GM21737 (cell line): Measurements from ENCODE around the gene LMO1.

Experiments used
- ATAC-seq: cut with Tn5 transposase; IDR thresholded peaks from one replicate; pipeline ENCODE4 v1.9.1; 2021; ENCODE audit warnings: mild to moderate bottlenecking, moderate library complexity; ENCODE audit not compliant: unreplicated experiment

The LMO1 gene

DNA sequence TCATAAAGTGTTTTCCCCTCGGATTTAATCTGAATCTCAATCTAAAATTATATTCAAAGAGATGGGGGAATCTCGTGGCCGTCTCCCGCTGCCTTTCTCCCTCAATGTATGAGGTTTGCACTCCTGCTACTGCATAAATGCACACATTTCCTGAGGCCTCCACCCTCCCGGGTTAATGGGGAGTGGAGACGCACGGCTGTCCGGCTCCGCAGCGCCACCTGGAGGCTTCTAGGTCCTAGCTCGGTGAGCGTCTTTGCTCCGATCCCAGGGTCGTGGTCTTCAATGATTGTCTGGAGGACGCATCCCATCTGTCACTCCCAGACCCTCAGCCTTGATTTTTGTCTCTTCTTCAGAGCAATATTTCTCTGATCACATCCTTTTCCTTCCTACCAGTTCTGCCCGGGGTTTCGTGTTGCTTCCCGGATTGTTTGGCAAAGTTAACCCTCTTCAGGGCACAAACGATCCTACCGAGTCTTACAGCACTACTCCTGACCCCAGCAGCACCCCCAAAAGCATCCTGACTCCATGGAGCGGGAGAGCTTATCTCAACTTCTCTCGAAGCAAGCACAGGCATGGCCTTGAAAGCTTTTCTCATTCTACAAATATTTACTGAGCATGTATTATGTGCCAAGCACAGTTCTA, at the start of gene LMO1:
TSS of gene LMO1 (minus strand) at position 110 of the 642 bp plus-strand sequence. CDS start 516 bp downstream, outside the sequence.
- peak; percentile 67 for ATAC-seq

GRCh38 chr11:8312986-8313385, 49.3 kb upstream of the LMO1 start:
- no peak for ATAC-seq

- no peak for ATAC-seq
These were observed 47.7 kb upstream of the LMO1 start for GRCh38 chr11:8311366-8311765.

DNA sequence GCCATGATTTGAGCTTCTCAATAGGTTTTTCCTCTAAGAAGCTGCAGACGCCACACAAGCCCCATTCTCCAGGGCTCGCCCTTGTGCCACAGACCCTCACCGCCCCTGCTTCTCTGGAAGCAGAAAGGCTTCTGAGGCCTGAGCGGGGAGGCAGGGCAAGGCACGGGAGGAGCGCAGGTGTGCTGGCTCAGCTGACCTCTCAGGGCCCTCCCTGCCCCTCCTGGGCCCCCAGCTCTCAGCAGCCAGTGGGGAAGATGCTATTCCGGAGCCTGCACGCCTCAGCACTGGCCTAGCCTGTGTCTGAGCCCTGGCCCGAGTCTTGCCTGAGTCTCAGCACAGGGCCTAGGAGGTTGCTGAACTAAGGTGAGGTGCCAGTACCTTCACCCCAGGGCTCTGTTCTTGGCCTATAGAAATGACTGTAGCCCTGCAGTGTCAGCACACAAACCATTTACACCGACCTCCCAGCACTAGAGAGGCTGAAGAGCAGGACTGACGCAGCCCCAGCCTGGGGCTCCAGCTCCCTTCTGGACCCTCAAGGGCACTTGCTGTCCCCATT, 47.1 kb upstream of the LMO1 start:
- ATAC-seq, result no peak

- no peak for ATAC-seq
These were observed 46.2 kb upstream of the LMO1 start for GRCh38 chr11:8309862-8310261.

DNA sequence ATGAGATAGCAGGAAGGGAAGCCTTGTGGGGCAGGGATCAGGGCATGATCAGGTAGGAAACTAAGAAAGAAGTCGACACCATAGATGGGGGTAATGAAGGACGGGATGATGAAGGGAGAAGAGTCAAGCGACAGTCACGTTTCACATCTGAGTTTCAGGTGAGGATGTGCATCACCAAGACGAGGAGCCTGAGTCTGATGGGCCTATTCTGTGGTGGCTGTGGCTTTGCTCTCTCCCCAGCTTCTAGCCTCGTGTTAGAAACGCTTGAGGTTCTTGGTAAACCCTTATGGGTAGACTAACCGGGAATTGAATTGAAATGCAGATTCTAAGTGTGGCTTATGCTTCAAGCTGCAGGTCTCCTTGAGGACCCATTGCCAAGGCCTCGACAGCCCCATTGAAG, 45.6 kb upstream of the LMO1 start:
- ATAC-seq, result no peak

GRCh38 chr11:8307601-8308000, 43.9 kb upstream of the LMO1 start:
- no peak for ATAC-seq

GRCh38 chr11:8301622-8302021, 37.9 kb upstream of the LMO1 start:
- no peak for ATAC-seq

GRCh38 chr11:8298801-8299786, 35.4 kb upstream of the LMO1 start:
- ATAC-seq, result no peak

DNA sequence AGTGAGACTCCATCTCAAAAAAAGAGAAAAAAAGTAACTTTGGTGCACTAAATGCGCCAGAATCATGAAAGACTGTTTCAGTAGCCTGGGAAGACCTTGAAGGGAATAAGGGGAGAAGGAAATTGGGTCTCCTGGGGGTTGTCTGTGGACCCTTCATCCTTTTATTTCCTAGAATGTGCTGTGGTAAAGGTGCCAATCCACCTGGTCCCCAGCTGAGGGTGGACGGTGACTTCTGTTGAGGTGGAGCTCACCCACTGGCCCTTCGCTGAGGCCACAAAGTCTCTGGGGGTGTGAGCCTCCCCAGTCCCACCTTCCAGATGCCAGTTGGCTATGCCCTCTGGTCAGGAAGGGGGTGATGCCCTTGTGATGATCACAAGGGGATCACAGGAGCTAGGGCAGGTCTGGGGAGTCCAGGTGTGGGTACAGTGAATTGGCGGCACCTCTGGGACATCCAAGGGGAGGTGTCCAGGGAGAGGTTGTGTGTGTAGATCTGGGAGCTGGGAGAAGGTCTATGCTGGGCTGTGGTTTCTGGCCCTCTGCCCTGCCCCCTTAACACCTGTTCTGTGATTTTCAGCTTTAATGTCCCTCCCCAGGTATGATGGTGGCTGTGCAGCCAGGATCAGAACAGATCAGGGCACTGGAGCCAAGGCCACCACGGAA, 34.2 kb upstream of the LMO1 start:
- no peak for ATAC-seq

DNA sequence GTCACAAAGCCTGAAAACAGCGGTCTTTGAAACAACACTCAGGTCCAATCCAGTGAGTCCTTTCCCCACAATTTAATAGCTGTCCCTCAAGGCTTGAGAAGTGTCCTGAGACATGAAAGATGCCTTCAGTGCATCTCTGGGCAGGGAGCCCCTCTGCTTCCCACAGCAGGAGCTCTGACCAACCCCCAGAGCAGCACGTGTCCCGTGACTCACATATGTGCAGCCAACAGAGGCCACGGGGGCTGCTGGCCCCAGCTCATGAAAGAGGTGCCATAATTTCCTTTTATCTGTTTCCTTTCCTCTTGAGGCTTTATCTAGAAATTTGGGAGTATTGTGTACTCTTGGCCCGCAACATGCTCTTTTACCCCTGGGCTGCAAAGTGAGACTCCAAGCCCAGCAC, 33.2 kb upstream of the LMO1 start:
- ATAC-seq, result no peak

DNA sequence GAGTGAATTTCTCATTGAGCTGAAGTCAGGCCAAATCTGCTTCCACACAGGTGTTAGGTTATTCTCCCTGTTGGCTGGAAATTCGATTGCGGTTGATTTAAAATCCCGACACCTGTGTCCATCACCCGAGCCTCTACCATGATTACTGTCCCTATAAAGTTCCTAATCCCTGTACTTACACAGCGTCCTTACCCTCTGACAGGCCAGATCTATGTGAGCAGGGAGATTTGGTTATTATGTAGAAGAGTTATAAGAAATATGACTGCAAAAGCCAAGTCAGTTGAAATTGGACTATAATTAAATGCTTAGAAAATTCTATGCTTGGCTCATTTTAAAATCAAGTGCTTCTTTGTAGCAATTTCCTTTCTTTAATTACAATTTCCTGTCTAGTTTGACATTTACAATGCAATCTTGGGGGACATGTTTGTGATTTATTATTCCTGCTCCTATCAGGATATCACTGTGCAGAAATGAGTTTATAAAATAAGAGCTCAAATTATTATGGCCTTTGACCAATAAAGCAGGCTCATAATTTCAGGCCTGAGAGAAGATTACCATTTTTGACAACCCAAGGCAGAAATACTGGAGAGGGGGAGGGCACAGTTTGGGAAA, 32.5 kb upstream of the LMO1 start:
- ATAC-seq, result no peak

DNA sequence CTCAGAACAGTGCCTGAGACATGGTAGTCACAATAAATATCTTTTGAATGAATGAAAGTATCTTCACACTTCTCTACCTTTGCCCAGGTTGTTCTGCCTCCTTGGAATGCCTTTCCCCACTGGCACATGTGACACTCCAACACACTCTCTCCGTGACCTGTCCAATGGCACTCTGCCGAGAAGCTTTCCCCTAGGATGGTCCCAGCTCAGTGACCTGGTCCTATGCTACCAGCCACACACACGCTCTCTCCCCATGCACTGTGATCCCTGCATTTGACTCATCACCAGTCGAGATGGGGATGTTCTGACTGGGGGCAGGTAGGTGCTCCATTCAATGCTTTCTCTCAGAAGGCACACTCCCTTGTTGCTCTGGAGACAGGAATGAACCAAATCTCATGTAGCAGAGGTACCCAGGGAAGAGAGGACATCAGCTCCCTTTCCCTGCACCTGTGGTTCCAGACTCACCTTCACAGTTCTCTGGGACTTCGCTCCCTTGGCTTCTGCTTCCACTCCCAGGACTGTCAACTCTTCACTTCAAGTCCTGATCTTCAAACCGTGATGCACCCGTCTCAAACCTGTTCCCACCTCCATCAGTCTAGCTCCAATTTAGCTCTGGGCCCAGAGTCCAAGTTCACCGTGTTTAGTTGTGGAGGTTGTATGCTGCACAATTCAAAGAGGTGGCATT, 30.7 kb upstream of the LMO1 start:
- no peak for ATAC-seq

- ATAC-seq, result no peak
These were observed 29.5 kb upstream of the LMO1 start for GRCh38 chr11:8293171-8293570.

DNA sequence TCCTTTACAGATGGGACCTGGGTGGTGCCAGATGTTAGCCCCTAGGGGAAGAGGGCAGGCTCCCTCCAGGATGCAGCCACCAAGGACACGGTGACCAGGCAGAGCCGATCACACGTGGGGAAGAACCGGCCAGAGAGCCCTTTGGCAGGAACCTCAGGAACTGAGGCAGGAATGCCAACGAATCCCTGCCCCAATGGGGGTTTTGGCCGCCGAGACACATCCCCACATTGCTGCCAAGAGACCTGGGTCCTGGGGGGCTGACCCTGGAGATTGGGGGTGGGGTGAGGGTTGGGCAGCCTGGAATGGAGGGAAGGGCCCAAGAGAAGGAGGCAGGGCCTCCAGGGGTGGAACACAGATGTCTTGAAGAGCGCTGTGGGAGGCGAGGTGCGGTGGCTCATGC, 28.7 kb upstream of the LMO1 start:
- ATAC-seq, result no peak

GRCh38 chr11:8291421-8292350, 28.0 kb upstream of the LMO1 start:
- no peak for ATAC-seq

- ATAC-seq, result no peak
These were observed 26.6 kb upstream of the LMO1 start for GRCh38 chr11:8290081-8290810.

- ATAC-seq, result no peak
These were observed 25.8 kb upstream of the LMO1 start for GRCh38 chr11:8289492-8289918.
